ENCODE measurements around the gene NRP2. TPM values are rescaled to one million over a fixed set of nuclear protein-coding genes. Genes with fewer than 3 reads are reported as not detected.

The NRP2 gene
- total RNA-seq, 1 experiment from 2014 or later = 31.0 TPM

- intact Hi-C loops (cut with micrococcal nuclease; ENCODE audit: unreplicated experiment) = loop anchor here (2.0 kb wide), 1 partner anchor 41 kb away; no protein-coding TSS in a partner anchor
- Histone ChIP-seq H3K9me3 (ENCODE audit: insufficient read depth, low read depth) (no peaks in the 10 kb centered on the region), H3K4me1 (replicated peaks; ENCODE audit: insufficient read depth) (peaks cover 22% of the 10 kb centered on the region), H3K4me2 (no peak overlapping the region), H2AFZ (no peak overlapping the region), H4K20me1 (ENCODE audit: insufficient read depth) (no peaks in the 10 kb centered on the region), H3K27ac (no peak overlapping the region), H3K79me2 (ENCODE audit: low read depth) (peaks cover 18% of the 10 kb centered on the region), H3F3A (ENCODE audit: insufficient read depth, low read depth) (no peaks in the 10 kb centered on the region), H3K36me3 (ENCODE audit: low read depth) (no peaks in the 10 kb centered on the region), H3K9me2 (ENCODE audit: insufficient read depth) (no peaks in the 10 kb centered on the region), H3K27me3 (ENCODE audit: insufficient read depth, low read depth) (no peaks in the 10 kb centered on the region), H3K4me3 (no peak overlapping the region)
- TF ChIP-seq EZH2 (IDR thresholded peaks at IDR 0.05; ENCODE audit: low read depth) (no peak), CTCF (conservative IDR thresholded peaks at IDR 0.05) (no peak)
- no TSS peak for BruUV-seq (replicated peaks)
- CTCF ChIA-PET = no interaction called here
- no peak for DNase-seq
- POLR2A ChIA-PET (ENCODE audit: unreplicated experiment) = no interaction called here
These were observed 23.4 kb downstream of the NRP2 start for GRCh38 chr2:205705511-205706349.

DNA sequence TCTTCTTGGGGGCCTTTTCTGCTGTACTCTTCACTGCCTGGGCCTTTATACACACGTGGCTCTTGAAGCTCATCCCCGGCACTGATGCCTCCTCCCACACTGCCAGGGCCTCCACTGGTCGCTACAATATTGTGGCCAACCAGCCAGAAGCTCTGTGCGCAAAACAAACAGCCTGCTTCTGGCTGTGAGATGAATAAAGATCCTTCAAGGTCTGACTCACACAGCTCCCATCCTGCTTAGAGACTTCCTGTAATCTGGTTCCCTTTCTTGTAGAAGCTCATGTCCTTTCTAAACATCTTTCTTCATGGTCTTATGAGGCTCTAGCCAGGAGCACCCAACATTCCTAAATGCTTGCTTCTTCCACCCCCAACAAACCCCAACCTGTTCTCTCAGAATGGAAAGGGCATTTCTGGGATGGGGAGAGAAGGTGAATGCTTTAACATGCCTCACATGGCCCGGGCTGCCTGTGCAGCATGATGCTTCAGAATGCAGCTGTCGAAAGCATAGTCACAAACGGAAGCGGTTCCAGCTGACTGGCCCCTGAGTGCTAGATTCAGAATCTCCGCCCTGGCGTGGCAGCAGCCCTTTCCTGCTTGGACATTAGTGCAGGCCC, 24.6 kb downstream of the NRP2 start:
- H3K4me2 ChIP-seq = no peak overlapping the region
- DNase-seq = peak in 1 of 2 experiments; percentile 39
- TF ChIP-seq CTCF (conservative IDR thresholded peaks at IDR 0.05) = no peak
- TF ChIP-seq EZH2 (IDR thresholded peaks at IDR 0.05; ENCODE audit: low read depth) = no peak
- no peaks in the 10 kb centered on the region for H3K27me3 ChIP-seq (ENCODE audit: insufficient read depth, low read depth)
- no peaks in the 10 kb centered on the region for H3F3A ChIP-seq (ENCODE audit: insufficient read depth, low read depth)
- ChIA-PET POLR2A (ENCODE audit: unreplicated experiment) (interaction anchor here (1.1 kb wide), 1 partner anchor 40 kb away, joined by 3 read pairs; no protein-coding TSS in a partner anchor), CTCF (no interaction called here)
- H3K36me3 ChIP-seq (ENCODE audit: low read depth) = no peaks in the 10 kb centered on the region
- BruUV-seq (replicated peaks) = no TSS peak
- H3K9me3 ChIP-seq (ENCODE audit: insufficient read depth, low read depth) = no peaks in the 10 kb centered on the region
- no peaks in the 10 kb centered on the region for H3K9me2 ChIP-seq (ENCODE audit: insufficient read depth)
- no peak overlapping the region for H3K27ac ChIP-seq
- H3K79me2 ChIP-seq (ENCODE audit: low read depth) = peaks cover 16% of the 10 kb centered on the region
- H2AFZ ChIP-seq = no peak overlapping the region
- peaks cover 10% of the 10 kb centered on the region for H3K4me1 ChIP-seq (replicated peaks; ENCODE audit: insufficient read depth)
- H4K20me1 ChIP-seq (ENCODE audit: insufficient read depth) = no peaks in the 10 kb centered on the region
- H3K4me3 ChIP-seq = no peak overlapping the region
- intact Hi-C loops (cut with micrococcal nuclease; ENCODE audit: unreplicated experiment) = loop anchor here (2.0 kb wide), 1 partner anchor 40 kb away; no protein-coding TSS in a partner anchor

GRCh38 chr2:205708231-205708631, 25.9 kb downstream of the NRP2 start:
- Histone ChIP-seq H3F3A (ENCODE audit: insufficient read depth, low read depth) (no peaks in the 10 kb centered on the region), H3K79me2 (ENCODE audit: low read depth) (0 out of 2 replicates have a peak, but pooled peaks cover 9% of the 10 kb centered on the region), H2AFZ (no peak overlapping the region), H3K4me2 (no peak overlapping the region), H3K4me3 (no peak overlapping the region), H3K9me3 (ENCODE audit: insufficient read depth, low read depth) (no peaks in the 10 kb centered on the region), H4K20me1 (ENCODE audit: insufficient read depth) (no peaks in the 10 kb centered on the region), H3K9me2 (ENCODE audit: insufficient read depth) (no peaks in the 10 kb centered on the region), H3K4me1 (replicated peaks; ENCODE audit: insufficient read depth) (no peaks in the 10 kb centered on the region; the same call in 1 of the 2 replicates), H3K27ac (no peak overlapping the region), H3K27me3 (ENCODE audit: insufficient read depth, low read depth) (no peaks in the 10 kb centered on the region), H3K36me3 (ENCODE audit: low read depth) (no peaks in the 10 kb centered on the region)
- DNase-seq = no peak
- intact Hi-C loops (cut with micrococcal nuclease; ENCODE audit: unreplicated experiment) = no loop called here
- BruUV-seq (replicated peaks) = no TSS peak
- TF ChIP-seq EZH2 (IDR thresholded peaks at IDR 0.05; ENCODE audit: low read depth) = no peak
- TF ChIP-seq CTCF (conservative IDR thresholded peaks at IDR 0.05) = no peak
- ChIA-PET CTCF (interaction anchor here (0.7 kb wide), 1 partner anchor 37 kb away, joined by 4 read pairs; no protein-coding TSS in a partner anchor), POLR2A (ENCODE audit: unreplicated experiment) (no interaction called here)

Data from PC-9 (cell line).